Astrocyte of the cerebellum (primary cell): ENCODE data around the gene GOLGA6C.
"Not testable (repeated sequence)": the region's sequence is repeated elsewhere in the genome, so short reads cannot be mapped to it uniquely, and the experiment has no call there.

Experiments used
- DNase-seq: peaks from one replicate; pipeline ENCODE4 v3.0.0-alpha.2; 2011; ENCODE audit warnings: low read depth
- H3K4me3 ChIP-seq: 2 replicates; pipeline ENCODE4 v1.5.1; 2011; ENCODE audit warnings: mild to moderate bottlenecking, low read depth, low read length, moderate library complexity
- in situ Hi-C: cut with HindIII; loops from 2 replicates; pipeline ENCODE4 v1.10.0; 2017; ENCODE audit warnings: low sequenced_read_pairs
- TF ChIP-seq, protein P1 (sequence below): IDR thresholded peaks from 2 replicates; pipeline ENCODE4 v1.5.1; 2012; ENCODE audit warnings: low read length, low read depth, moderate library complexity, mild to moderate bottlenecking; ENCODE audit errors: missing control alignments

The GOLGA6C gene

DNA sequence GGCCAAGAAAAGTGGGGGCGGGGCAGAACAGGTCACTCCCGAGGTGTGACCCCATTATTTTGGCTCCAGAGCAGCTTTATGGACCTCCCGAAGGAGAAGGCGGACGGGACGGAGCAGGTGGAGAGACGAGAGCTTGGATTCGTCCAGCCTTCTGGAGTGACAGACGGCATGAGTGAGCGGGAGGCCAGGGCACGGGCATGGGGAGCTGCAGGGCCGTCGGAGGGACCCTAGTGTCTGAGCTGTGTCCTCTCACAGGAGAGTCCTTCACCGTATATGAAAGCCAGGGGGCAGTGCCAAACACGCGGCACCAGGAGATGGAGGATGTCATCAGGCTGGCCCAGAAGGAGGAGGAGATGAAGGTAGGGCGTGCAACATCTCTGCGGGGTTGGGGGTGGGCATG is 35.5 kb downstream of the GOLGA6C start:
- DNase-seq, H3K4me3 ChIP-seq, in situ Hi-C loops: not testable (repeated sequence)

DNA sequence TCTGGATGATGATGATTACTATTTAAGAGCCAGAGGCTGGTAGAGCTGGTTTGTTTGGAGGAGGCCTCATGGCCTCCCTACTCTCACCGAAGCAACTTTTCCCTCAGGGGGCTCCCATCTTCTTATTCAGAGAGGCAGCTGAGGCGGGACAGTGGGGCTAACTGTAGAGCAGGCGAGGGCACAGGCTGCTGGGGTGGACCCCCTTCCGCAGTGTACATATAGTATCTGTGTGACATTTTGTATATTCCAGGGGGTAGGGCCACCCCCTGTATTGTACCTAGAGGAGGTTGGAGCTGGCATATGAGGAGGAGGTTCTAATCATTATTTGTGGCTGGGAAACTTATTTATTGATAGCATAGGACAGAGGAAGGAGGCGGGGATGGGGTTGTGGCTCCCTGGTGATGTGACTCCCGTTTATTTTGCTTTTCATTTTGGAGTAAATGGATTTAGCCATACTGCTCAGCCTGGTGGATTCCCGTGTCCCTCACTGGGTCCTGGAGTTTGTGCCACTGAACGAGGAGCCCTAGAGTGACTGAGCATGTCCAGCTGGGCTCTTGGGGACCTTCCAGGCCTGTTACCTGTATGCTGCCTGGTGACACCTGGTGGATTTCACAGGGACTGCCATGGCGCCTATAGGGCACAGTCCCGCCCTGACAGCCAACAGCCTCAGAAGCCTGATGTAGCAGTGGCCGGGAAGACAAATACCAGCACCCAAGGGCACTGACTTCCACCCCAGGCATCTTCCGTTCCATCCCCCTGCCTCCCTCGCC is 40.6 kb downstream of the GOLGA6C start:
- in situ Hi-C loops, DNase-seq, H3K4me3 ChIP-seq: not testable (repeated sequence)

DNA sequence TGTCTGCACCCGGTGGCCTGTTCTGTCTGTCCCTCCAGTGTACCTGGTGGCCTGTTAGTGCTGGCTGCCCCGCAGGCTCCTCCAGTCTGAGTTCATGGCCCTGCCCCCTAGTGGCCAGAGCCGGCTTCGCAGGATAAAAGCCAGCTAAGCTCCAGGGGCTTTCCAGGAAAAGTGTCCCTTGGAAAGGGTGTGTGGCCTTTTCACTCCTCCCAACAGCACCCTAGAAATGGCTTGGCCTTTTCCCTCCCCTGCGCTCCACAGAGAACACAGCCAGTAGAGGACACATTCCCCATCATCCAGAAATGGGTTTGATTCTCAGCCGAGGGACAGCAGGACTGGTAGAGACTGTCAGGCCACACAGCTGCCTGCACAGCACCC is 41.2 kb downstream of the GOLGA6C start:
- H3K4me3 ChIP-seq, DNase-seq, in situ Hi-C loops: not testable (repeated sequence)
- TF ChIP-seq, protein P1, sequence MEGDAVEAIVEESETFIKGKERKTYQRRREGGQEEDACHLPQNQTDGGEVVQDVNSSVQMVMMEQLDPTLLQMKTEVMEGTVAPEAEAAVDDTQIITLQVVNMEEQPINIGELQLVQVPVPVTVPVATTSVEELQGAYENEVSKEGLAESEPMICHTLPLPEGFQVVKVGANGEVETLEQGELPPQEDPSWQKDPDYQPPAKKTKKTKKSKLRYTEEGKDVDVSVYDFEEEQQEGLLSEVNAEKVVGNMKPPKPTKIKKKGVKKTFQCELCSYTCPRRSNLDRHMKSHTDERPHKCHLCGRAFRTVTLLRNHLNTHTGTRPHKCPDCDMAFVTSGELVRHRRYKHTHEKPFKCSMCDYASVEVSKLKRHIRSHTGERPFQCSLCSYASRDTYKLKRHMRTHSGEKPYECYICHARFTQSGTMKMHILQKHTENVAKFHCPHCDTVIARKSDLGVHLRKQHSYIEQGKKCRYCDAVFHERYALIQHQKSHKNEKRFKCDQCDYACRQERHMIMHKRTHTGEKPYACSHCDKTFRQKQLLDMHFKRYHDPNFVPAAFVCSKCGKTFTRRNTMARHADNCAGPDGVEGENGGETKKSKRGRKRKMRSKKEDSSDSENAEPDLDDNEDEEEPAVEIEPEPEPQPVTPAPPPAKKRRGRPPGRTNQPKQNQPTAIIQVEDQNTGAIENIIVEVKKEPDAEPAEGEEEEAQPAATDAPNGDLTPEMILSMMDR = peak; percentile 34

DNA sequence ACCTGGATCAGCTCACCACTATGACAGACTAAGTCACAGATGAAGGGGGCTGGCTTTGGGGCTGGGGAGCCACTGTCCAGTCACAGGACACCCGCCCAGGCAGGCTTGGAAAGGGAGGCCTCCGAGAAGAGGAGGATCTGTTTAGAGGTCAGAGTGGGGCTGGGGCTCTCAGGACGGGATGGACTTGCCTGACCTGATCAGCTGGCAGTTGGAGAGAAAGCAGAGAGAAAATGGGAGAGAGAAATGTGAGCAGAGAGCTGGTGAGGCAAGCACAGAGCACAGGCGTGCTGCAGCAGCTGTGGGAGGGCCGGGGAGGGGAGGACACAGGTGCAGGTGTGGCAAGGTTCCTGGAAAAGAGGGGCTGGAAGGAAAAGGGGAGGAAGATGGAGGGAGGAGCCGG is 41.9 kb downstream of the GOLGA6C start:
- DNase-seq, H3K4me3 ChIP-seq, in situ Hi-C loops: not testable (repeated sequence)

DNA sequence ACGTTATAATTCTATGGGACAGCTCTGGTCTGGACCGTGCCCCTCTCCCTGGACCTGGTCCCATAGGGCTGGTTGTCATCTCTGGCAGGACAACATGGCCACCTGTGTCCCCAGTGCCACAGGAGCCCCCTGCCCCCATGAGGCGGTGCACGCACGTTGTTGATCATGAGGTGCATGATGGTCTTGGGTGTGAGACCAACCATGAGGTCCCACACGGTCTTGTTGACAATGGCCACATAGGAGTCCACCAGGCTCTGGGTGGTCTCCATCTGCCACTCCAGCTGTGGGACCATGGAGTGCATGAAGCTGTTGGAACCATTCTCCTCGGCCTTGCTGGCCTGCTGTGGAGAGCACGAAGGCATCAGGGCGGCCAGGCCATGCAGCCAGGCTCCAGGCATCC is 44.2 kb downstream of the GOLGA6C start:
- no peak for DNase-seq
- TF ChIP-seq, protein P1 = no peak
- no peak overlapping the region for H3K4me3 ChIP-seq
- in situ Hi-C loops = no loop called here

DNA sequence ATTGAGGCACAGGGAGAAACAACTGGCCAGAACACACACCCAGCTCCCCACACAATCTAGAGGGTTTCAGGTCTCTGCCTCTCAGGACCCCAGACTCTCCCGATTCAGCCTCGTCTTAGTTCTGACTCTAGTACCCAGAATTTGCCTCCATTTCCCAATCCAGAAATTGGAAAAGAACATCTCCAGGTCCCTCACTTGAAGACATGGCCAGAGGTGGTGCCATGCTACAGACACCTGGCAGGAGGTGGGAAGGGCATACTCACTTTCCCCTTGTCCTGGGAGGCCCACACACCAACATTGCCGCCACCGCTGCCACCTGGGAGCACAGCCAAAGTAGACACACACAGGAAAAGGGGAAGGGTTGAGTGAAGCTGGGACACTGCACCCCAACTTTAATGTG is 44.6 kb downstream of the GOLGA6C start:
- DNase-seq, in situ Hi-C loops, H3K4me3 ChIP-seq: not testable (repeated sequence)

DNA sequence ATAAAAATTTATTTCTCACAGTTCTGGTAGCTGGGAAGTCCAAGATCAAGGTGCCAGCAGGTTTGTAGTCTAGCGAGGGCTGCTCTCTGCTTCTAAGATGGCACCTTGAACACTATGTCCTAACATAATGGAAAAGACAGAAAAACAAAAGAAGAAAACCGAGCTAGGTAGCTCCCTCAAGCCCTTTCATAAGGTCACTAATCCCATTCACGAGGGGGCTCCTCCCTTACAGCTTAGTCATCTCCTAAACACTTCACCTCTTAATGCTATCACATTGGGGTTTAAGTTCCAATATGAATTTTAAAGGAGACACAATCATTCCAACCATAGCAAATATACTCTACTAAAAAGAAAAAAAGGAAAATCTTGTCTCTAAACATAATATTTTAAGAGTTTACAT is 48.1 kb downstream of the GOLGA6C start:
- no peak for DNase-seq
- H3K4me3 ChIP-seq = no peak overlapping the region
- TF ChIP-seq, protein P1 = no peak
- in situ Hi-C loops = no loop called here

DNA sequence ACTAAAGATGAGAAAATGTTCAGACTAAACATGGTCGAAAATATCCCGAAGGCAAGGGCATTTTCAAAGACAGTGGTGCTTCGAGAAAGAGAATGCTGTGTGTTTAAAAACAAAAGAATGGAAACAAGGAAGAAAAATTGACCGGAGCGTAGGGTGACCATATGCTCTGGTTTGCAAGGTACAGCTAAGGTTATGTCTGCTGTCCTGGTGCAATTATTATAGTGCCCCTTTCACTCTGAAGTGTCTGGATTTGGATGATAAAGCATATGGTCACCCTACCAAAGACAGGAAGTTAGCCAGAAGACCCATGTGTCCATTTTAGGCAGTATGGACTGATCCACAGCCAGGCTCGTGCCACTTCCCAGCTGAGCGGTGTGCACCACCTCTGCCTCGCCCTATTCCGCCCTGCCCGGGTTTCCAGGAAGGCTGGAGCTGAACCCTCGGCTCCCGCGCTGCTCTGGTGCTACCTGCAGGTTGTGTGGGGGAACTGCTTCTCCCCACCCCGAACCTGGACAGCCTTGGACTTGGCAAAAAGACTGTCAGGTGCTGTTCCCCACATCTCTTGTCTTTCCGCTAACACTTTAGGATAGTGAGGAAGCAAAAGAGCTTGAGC is 49.8 kb downstream of the GOLGA6C start:
- no peak for DNase-seq

More for the DNA sequence above, 49.8 kb downstream of the GOLGA6C start:
- in situ Hi-C loops = no loop called here
- TF ChIP-seq, protein P1 = peak; percentile 48
- H3K4me3 ChIP-seq = no peak overlapping the region
